ENCODE results near the gene CDC14A.
"Not testable (repeated sequence)": the region's sequence is repeated elsewhere in the genome, so short reads cannot be mapped to it uniquely, and the experiment has no call there.

Gene CDC14A

GRCh38 chr1:100364697-100365096 is 12.4 kb downstream of the CDC14A start:
- DNase-seq, result no peak

- DNase-seq, result no peak
Observed at GRCh38 chr1:100366209-100366525, 13.9 kb downstream of the CDC14A start.

- DNase-seq, result not testable (repeated sequence)
Observed at GRCh38 chr1:100369339-100369738, 17.0 kb downstream of the CDC14A start.

- not testable (repeated sequence) for DNase-seq
Observed at GRCh38 chr1:100373953-100374352, 21.6 kb downstream of the CDC14A start.

GRCh38 chr1:100376890-100377289 is 24.6 kb downstream of the CDC14A start:
- DNase-seq, result not testable (repeated sequence)

GRCh38 chr1:100377590-100378361 is 25.5 kb downstream of the CDC14A start:
- no peak for DNase-seq

DNA sequence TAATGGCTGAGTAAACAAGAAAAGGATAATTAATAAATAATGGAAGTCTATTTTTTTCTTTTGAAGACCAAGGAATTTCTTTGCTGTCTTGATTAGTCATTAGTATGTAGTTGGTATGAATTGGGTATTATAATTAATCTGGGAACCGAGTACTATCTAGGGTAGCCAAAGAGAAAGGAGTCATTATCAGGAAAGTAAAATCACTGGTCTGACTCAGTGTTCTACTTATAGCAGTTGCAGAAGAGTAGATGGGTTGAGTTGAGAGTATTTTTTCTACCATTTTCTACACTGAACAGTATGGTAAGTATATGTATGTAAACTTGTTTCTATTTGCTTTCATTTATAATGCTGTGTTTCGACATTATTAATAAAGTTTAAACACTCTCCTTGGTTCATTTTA is 26.6 kb downstream of the CDC14A start:
- DNase-seq, result no peak

- no peak for DNase-seq
Observed at GRCh38 chr1:100380635-100381034, 28.3 kb downstream of the CDC14A start.

GRCh38 chr1:100382657-100383056 is 30.4 kb downstream of the CDC14A start:
- peak in 1 of 4 experiments; percentile 8 for DNase-seq

- DNase-seq, result no peak
Observed at GRCh38 chr1:100383743-100384405, 31.6 kb downstream of the CDC14A start.

DNA sequence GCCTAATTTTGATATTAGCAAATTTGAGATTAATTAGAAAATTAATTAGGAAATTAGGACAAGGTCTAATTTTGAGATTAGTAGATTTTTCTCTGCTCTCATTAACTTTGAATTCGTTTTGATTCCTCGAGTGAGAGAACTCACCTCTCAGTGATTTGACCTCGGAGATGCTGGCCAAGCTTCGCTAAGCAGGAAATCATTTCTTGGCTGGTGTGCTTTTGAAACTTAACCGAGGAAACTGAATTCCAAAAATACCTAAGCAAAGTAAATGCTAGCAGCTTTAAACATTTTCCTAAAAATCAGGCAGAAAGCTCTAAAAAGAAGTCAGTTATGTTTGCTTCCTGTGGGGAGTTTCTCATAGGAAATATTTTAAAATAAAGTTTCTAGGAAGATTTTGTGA is 34.9 kb downstream of the CDC14A start:
- DNase-seq, result no peak

GRCh38 chr1:100387657-100388350 is 35.5 kb downstream of the CDC14A start:
- DNase-seq, result no peak

GRCh38 chr1:100390531-100390930 is 38.2 kb downstream of the CDC14A start:
- DNase-seq, result no peak

GRCh38 chr1:100391675-100392074 is 39.4 kb downstream of the CDC14A start:
- no peak for DNase-seq

DNA sequence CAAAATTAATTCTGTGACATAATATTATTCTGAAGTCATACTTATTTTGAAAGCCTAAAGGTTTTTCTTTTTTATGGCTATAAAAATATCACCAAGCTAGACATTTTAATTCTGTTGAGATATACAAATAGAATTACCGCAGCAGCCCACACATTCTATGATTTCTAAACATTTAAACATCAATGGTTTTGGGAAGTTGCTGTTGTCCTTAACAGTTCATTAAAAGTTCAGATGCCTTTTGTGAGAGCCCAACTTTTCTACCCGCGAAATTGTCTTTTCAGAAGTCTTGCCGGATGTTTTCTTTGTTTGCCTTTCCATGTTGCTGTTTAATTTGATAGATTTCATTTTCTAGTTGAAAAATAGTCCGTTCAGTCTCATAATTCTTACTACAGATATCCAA is 40.5 kb downstream of the CDC14A start:
- DNase-seq, result peak in 1 of 4 experiments; percentile 17

- peak; percentile 14 to 46 (median 30) for DNase-seq
Observed at GRCh38 chr1:100394285-100394684, 42.0 kb downstream of the CDC14A start.

- DNase-seq, result no peak
Observed at GRCh38 chr1:100395913-100396312, 43.6 kb downstream of the CDC14A start.

DNA sequence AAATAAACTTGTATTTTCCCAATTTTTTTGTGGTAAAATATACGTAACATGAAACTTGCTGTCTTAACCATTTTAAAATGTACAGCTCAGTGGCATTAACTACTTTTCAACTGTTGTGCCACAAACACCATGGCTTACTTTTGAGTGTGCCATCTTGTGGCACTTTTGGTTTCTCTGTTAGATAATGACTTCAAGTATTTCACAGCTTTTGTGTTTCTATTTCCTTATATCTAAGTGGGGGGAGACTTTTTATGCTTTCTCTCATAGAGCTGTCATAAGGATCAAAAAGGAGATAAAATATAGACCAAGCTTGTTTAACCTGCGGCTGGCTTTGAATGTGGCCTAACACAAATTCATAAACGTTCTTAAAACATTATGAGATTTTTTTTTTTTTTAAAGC is 44.3 kb downstream of the CDC14A start:
- DNase-seq, result no peak

- DNase-seq, result no peak
Observed at GRCh38 chr1:100397681-100398080, 45.4 kb downstream of the CDC14A start.

- no peak for DNase-seq
Observed at GRCh38 chr1:100398648-100399047, 46.3 kb downstream of the CDC14A start.

DNA sequence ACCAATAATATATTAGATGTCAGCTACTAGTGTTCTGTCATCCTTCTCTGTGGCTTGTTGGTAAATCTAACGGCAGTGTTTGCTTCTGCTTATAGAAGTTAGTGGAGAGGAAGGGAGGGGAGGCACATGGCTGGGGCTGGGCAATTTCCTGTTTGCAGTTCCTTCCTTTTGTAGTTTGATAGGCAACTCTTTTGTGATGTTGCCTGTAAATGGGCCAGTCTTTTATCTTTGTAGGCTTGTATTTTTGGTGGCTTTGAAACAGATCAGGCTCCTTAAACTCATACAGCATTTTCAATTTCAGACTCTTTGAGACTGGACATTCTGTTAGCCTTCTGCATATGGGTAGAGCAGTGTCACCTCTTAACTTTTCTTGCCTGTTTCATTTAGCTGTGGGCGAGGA is 48.1 kb downstream of the CDC14A start:
- DNase-seq, result peak; percentile 68 to 82 (median 74)

DNA sequence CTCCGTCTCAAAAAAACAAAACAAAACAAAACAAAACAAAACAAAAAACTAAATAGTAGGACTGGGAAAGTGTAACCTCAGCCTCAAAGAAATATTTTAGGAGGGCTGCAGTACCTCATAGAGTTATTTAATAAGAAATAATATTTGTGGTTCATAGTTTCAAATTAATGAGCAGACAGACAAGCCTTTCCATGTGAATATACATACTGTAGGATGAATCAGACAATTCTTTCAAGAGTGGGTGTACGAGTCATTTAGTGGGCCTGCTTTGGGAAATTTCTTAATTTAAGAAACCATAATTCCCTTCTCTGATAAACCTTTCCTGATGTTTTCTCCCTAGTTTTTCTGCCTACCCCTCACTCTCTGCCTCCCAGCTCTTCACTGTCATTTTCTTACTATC is 52.5 kb downstream of the CDC14A start:
- peak in 1 of 4 experiments; percentile 11 for DNase-seq

- not testable (repeated sequence) for DNase-seq
Observed at GRCh38 chr1:100405902-100406301, 53.6 kb downstream of the CDC14A start.

- DNase-seq, result not testable (repeated sequence)
Observed at GRCh38 chr1:100407390-100407789, 55.1 kb downstream of the CDC14A start.
